Measurements from ENCODE around the gene COA1.

DNA sequence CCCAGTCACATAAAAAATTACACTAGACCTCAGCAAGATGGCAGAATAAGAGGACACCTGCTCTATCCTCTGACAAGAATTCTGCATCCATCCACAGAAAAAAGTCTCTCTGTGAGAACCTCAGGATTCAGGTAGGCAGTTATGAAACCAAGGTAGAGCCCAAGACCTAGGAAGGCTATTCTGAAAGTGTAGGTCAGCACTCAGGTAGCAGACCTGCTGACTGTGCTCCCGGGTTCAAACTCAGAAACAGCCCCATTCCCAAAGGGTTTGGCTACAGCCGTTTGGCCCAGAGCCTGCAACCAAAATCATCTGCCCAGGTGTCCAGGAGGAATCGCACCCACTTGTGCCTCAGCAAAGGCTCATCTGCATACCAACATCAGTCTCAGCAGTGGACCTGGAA, 37.7 kb downstream of the COA1 start:
- no peak for TF ChIP-seq EZH2 (IDR thresholded peaks at IDR 0.05; ENCODE audit: borderline replicate concordance, insufficient read depth, low read depth, low read length, poor library complexity, severe bottlenecking)
- TF ChIP-seq, protein P1, sequence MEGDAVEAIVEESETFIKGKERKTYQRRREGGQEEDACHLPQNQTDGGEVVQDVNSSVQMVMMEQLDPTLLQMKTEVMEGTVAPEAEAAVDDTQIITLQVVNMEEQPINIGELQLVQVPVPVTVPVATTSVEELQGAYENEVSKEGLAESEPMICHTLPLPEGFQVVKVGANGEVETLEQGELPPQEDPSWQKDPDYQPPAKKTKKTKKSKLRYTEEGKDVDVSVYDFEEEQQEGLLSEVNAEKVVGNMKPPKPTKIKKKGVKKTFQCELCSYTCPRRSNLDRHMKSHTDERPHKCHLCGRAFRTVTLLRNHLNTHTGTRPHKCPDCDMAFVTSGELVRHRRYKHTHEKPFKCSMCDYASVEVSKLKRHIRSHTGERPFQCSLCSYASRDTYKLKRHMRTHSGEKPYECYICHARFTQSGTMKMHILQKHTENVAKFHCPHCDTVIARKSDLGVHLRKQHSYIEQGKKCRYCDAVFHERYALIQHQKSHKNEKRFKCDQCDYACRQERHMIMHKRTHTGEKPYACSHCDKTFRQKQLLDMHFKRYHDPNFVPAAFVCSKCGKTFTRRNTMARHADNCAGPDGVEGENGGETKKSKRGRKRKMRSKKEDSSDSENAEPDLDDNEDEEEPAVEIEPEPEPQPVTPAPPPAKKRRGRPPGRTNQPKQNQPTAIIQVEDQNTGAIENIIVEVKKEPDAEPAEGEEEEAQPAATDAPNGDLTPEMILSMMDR (IDR thresholded peaks at IDR 0.05): no peak
